Fibroblast of skin of back (primary cell): ENCODE measurements around the gene PLXNA4.

Source experiments
- DNase-seq: peaks from one replicate; pipeline ENCODE4 v3.0.0-alpha.2; 2013

PLXNA4 gene

GRCh38 chr7:132102391-132102790 is 473.9 kb downstream of the PLXNA4 start:
- no peak for DNase-seq

GRCh38 chr7:132100981-132101380 is 475.3 kb downstream of the PLXNA4 start:
- no peak for DNase-seq

GRCh38 chr7:132100483-132100882 is 475.8 kb downstream of the PLXNA4 start:
- no peak for DNase-seq

- no peak for DNase-seq
These were observed 477.1 kb downstream of the PLXNA4 start for GRCh38 chr7:132099163-132099562.

GRCh38 chr7:132098327-132098726 is 477.9 kb downstream of the PLXNA4 start:
- no peak for DNase-seq

GRCh38 chr7:132097550-132098134 is 478.6 kb downstream of the PLXNA4 start:
- no peak for DNase-seq

GRCh38 chr7:132095111-132095765 is 481.0 kb downstream of the PLXNA4 start:
- DNase-seq = no peak

- DNase-seq = no peak
These were observed 484.2 kb downstream of the PLXNA4 start for GRCh38 chr7:132092106-132092505.

GRCh38 chr7:132091706-132092105 is 484.6 kb downstream of the PLXNA4 start:
- DNase-seq = no peak

- DNase-seq = no peak
These were observed 485.8 kb downstream of the PLXNA4 start for GRCh38 chr7:132090444-132090843.

GRCh38 chr7:132089356-132089755 is 486.9 kb downstream of the PLXNA4 start:
- DNase-seq = no peak

- no peak for DNase-seq
These were observed 488.8 kb downstream of the PLXNA4 start for GRCh38 chr7:132087421-132087820.

GRCh38 chr7:132084776-132085388 is 491.4 kb downstream of the PLXNA4 start:
- no peak for DNase-seq

GRCh38 chr7:132083537-132084123 is 492.6 kb downstream of the PLXNA4 start:
- no peak for DNase-seq

- no peak for DNase-seq
These were observed 493.1 kb downstream of the PLXNA4 start for GRCh38 chr7:132083126-132083525.

- DNase-seq = no peak
These were observed 493.9 kb downstream of the PLXNA4 start for GRCh38 chr7:132082394-132082793.

- DNase-seq = no peak
These were observed 494.6 kb downstream of the PLXNA4 start for GRCh38 chr7:132081686-132082085.

- peak; percentile 47 for DNase-seq
These were observed 495.2 kb downstream of the PLXNA4 start for GRCh38 chr7:132080967-132081668.

GRCh38 chr7:132080467-132080866 is 495.8 kb downstream of the PLXNA4 start:
- DNase-seq = no peak

- no peak for DNase-seq
These were observed 497.2 kb downstream of the PLXNA4 start for GRCh38 chr7:132078891-132079735.

- no peak for DNase-seq
These were observed 498.1 kb downstream of the PLXNA4 start for GRCh38 chr7:132077971-132078685.
